Ovary (tissue), 3 donors: Measurements from ENCODE around the gene TMEM88.

Experiments
- EP300 ChIP-seq: sonication (generic); formaldehyde crosslinking; IDR thresholded peaks from one replicate; pipeline ENCODE4 v1.6.1; 2017; ENCODE audit warnings: antibody characterized with exemption
- POLR2A ChIP-seq: fragments of 450-650 bp; IDR thresholded peaks from one replicate; pipeline ENCODE4 v1.6.1; 2017; ENCODE audit warnings: antibody characterized with exemption, mild to moderate bottlenecking, moderate library complexity
- TF ChIP-seq, protein P1 (sequence below), 3 donors: fragments of 450-650 bp in 2 of 3; fragments of 200-600 bp in 1 of 3; IDR thresholded peaks; one replicate each; pipeline versions ENCODE4 v1.5.1 to v1.8.0; 2016 to 2022; ENCODE audit warnings: antibody characterized with exemption in 3 of 3, mild to moderate bottlenecking in 1 of 3
- donor health status: DM: no; HTN: no; CAD: no.

DNA sequence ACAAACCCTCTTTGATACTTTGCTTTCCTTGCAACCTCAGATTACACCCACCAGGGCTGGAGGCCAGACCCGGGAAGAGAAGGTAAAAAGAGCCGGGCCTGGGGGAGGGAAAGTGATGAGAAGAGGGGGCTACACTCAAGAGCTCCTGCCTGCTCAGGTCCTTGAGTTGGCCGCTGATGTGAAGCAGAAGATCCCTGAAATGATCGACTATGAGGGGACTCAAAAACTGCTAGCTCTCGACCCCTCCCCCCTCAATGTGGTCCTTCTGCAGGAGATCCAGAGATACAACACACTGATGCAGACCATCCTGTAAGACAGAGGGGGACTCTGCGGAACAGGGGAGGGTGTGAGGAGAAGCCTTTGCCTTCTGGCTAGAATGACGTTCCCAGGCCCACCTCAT lies 23.6 kb upstream of the TMEM88 start:
- TF ChIP-seq, protein P1, sequence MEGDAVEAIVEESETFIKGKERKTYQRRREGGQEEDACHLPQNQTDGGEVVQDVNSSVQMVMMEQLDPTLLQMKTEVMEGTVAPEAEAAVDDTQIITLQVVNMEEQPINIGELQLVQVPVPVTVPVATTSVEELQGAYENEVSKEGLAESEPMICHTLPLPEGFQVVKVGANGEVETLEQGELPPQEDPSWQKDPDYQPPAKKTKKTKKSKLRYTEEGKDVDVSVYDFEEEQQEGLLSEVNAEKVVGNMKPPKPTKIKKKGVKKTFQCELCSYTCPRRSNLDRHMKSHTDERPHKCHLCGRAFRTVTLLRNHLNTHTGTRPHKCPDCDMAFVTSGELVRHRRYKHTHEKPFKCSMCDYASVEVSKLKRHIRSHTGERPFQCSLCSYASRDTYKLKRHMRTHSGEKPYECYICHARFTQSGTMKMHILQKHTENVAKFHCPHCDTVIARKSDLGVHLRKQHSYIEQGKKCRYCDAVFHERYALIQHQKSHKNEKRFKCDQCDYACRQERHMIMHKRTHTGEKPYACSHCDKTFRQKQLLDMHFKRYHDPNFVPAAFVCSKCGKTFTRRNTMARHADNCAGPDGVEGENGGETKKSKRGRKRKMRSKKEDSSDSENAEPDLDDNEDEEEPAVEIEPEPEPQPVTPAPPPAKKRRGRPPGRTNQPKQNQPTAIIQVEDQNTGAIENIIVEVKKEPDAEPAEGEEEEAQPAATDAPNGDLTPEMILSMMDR (IDR thresholded peaks at IDR 0.05): no peak
- TF ChIP-seq POLR2A (no peak), EP300 (no peak)
